ENCODE measurements around the gene GPX6. TPM values are rescaled to one million over a fixed set of nuclear protein-coding genes. Genes with fewer than 3 reads are reported as not detected.
"Not testable (repeated sequence)": the region's sequence is repeated elsewhere in the genome, so short reads cannot be mapped to it uniquely, and the experiment has no call there.

Gene GPX6
- not detected for polyA plus RNA-seq (ENCODE audit: insufficient read length)

GRCh38 chr6:28515676-28516075, at the start of gene GPX6:
TSS of gene GPX6 (minus strand) at chr6:28515793. CDS start at chr6:28515743, 50 bp downstream.
- DNase-seq (ENCODE audit: low read depth) = no peak

DNA sequence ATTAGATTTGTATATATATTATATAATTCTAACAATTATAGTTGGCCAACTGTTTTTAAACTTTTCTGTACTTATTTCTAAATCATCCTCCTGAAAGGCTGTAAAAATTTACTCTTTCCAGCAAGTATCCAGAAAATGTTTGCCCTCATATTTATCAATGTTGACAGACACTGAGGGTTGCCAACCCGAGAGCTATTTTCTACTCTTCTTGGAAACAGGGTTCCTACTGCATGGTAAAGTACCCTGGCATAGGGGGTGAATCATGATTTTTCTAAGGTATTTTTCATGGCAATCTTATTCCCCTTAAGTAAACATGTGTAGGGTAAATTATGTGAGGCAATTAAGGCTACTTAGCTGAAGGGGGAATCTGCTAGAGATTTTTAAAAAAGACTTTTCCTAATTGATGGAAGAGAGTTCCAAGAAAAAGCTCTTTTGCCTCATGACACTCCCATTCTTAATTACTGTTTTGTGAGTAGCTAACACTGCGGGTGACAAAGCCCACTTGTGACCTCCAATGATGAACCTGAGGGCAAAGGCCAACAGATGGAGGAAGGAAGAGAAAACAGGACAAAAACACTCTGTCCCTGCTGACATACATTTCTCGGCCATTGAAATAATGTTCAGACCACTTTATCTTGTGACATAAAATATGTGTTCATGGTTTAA, 48.0 kb upstream of the GPX6 start:
- DNase-seq (ENCODE audit: low read depth) = no peak

- DNase-seq (ENCODE audit: low read depth) = no peak
These were observed 43.0 kb upstream of the GPX6 start for GRCh38 chr6:28558629-28559028.

DNA sequence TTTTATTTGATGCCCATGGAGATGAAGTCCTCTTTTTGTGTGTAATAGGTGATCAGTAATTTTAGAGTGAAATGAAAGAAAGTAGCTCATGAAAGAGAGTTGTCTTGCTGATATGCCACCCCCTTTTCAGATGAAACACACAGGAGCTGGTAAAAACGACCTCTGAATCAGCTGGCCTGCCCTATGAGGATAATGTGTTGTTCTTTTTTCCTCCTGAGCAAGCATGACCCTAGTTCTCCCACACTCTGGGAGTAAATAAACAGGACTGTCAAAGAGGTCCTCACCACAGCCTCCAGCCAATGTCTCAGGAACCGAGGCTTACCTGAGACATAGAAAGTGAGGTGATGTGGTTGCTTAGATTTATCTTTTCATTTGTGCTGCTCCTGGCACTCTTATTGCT, 39.5 kb upstream of the GPX6 start:
- no peak for DNase-seq (ENCODE audit: low read depth)

- no peak for DNase-seq (ENCODE audit: low read depth)
These were observed 38.6 kb upstream of the GPX6 start for GRCh38 chr6:28553986-28554881.

DNA sequence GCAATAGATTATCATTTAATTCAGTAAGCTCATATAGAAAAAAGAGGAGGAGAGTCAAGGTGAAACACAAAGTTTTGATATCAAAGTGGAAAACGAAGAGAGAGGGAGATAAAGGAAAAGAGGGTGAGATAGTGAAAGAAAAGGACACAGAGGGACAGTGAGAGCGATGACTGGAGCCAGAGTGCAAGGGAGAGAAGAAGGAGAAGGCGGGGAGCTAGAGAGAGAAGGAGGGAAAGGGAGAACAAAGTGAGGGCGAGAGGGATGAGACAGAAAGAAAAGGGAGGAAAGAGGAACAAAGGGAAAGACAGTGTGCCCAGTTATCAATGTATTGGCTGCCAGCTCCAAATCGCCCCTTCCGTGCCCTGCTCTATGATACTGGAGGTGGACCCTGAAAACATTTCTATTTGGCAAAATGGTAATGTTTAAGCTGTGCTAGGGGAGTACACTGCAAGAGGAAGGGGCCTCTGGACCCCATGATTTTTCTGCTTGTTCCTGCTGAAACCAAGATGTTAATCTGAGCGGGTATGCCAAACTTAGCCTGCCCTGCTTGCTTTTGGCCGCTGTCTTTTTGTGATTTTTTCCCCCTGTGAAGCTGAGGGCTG, 37.9 kb upstream of the GPX6 start:
- no peak for DNase-seq (ENCODE audit: low read depth)

DNA sequence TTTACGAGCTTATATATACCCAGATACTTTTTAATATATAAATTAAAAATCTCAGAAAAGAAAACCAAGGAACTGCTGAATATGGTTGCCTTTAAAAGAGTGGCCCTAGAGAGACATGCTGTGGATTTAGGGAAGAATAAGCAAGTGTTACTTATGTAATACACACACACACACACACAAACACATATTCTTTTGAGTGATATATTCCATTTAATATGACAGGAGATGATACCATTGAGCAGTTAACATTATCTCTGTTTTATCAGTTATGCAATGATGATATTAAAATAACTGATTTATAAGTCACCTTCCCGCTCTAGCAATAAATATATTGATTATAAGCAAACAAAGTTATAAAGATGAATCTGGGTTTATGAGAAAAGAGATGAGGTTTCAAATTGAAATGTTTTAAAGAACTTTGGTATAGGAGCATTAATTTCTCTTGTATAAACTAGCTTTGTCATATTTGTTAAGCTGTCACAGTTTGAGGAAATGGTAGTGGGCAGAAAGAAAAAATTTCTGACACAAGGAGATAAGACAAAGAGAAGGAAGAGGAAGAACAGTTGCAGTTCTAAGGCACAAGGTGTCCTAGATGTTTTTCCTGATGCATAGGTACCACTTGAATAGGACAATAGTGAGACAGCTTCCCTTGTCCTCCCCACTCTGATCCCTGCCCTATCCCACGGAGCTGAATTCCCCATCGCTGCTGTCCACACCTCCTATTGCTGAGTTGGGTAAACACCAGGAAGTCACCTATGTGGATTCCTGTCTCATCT, 36.5 kb upstream of the GPX6 start:
- no peak for DNase-seq (ENCODE audit: low read depth)

- not testable (repeated sequence) for DNase-seq (ENCODE audit: low read depth)
These were observed 31.4 kb upstream of the GPX6 start for GRCh38 chr6:28547003-28547402.

DNA sequence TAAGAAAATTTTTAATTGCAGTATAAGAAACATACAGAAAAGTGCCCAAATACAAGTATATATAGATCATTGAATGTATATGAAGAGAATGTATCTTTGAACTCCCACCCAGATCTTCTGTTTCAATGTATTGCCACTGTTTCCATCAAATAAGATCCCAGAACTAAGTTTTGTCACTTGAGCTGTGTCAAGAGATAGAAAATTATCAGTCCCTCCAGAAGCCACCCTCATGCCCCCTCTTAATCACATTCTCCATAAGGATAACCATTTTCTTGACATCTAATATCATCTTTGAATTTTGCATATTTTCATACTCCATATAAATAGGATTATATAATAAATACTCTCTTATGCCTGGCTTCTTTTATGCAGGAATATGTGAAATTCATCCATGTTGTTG, 30.4 kb upstream of the GPX6 start:
- DNase-seq (ENCODE audit: low read depth) = no peak

DNA sequence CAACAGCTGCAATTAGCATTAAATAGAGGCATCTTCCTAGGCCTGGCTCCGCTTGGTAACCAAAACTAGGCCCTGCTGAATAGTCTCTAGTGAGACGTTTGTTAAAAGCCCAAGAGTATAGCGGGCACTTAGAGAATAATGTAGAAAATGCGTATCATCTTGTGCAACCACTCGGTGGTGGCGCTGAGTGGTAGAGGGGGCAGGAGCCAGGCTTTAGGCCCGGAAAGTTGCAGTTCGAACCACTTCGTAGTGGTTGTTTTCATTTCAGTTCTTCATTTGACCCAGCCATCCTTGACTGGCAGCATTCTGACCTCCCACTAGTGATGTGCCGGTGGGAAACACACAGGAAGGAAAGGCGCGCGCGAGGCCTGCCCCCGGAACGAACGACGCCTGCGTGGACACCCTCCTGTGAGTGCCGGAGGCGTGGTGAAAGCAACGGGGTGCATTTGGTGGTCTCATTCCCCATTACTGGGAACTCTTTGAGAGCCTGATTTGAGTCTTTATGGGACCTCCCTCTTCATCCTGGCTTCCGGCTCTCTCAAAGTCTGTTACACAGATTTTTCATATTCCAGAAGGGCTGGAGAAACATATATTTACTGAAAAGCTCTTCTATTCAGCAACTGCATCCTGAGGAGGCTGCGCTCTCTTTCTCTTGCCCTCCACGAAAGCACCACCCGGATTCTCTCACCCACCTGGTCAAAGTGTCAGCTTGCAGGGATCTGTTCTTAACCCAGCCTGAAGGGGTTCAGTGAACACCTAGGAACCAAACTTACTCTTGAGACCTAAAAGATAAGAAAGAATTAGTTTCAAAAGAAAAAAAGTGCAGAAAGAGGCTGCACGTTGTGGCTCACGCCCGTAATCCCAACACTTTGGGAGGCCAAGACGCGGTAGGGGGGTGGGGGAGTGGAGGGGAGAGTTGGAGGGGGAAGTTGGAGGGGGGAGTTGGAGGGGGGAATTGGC, 28.3 kb upstream of the GPX6 start:
- no peak for DNase-seq (ENCODE audit: low read depth)

DNA sequence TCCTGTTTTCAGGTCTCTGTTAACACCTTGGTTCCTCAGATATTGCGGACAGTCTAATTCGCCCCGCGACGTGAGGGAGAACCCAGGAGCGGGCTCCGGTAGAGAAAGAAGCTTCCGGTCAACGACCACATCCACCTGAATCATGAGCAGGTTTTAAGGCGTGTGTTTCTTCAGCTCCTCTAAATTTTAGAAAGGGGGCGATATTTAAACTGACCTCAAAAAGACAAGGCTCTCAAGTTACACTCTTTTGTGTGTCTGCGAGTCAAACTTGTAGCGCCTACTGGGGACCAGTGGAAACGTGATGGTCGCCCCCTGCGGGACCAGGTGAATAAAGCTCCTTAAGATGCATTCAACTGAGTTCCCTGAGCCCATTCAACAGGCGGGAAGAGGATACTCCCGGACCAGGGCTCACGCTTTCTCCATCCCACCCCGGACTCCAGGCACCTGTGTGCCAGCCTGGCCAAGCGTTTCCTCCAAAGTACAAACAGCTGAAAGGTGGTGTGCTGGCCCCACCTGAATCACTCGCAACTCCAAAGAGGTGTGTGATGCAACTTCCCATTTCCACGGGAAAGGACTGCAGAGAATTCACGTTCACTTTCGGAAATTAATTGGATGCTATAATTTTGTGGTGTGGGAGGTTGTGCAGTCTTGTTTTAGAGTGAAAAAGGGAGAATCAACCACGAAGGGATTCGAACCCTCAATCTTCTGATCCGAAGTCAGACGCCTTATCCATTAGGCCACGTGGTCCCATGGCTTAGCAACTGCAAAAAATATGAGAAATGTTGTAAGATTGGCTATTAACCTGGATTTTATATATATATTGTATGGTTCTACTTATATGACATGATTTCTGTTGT, 27.1 kb upstream of the GPX6 start:
- DNase-seq (ENCODE audit: low read depth) = peak; percentile 57

- DNase-seq (ENCODE audit: low read depth) = no peak
These were observed 26.4 kb upstream of the GPX6 start for GRCh38 chr6:28541996-28542395.

- DNase-seq (ENCODE audit: low read depth) = no peak
These were observed 22.0 kb upstream of the GPX6 start for GRCh38 chr6:28537509-28538140.

- DNase-seq (ENCODE audit: low read depth) = no peak
These were observed 21.5 kb upstream of the GPX6 start for GRCh38 chr6:28537065-28537464.

- DNase-seq (ENCODE audit: low read depth) = no peak
These were observed 19.3 kb upstream of the GPX6 start for GRCh38 chr6:28534875-28535274.

- no peak for DNase-seq (ENCODE audit: low read depth)
These were observed 18.7 kb upstream of the GPX6 start for GRCh38 chr6:28534306-28534705.

DNA sequence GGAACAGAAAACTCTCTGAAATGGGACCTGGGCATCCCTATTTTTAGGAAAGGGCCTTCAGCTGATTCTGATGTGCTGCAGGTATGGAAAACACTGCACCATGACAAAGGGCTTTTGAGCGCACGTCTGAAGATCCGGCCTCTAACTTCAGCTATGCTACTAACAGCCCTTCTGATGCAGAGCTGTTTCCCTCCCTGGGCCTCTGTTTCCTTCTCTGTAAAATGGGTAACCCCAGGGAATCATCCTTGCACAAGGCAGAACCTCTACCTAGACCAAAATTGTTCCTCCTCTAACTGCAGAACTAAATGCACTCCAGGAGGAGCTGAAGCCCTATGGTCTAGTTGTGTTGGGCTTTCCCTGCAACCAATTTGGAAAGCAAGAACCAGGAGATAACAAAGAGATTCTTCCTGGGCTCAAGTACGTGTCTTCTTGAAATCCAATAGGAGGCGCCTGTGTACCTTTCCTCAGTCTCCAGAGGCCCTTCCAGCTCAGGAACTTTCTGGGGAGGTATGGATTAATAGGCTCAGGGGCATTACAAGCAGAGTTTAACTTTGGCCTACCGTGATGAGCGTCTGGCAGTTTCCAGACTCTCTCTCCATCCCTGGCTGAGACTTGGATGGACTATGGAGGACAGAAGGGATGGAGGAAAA, 16.0 kb upstream of the GPX6 start:
- no peak for DNase-seq (ENCODE audit: low read depth)

GRCh38 chr6:28530777-28531176, 15.2 kb upstream of the GPX6 start:
- DNase-seq (ENCODE audit: low read depth) = no peak

Measured in forelimb muscle (tissue), 1 donor.